Stimulated activated CD4-positive, alpha-beta T cell treated with anti-CD3 and anti-CD28 coated beads, Interleukin-12 subunit alpha, Interleukin-12 subunit beta, amount 100 ng/mL, for 48 hours (primary cell): ENCODE measurements around the gene MEGF10.
"Not testable (repeated sequence)": the region's sequence is repeated elsewhere in the genome, so short reads cannot be mapped to it uniquely, and the experiment has no call there.

ENCODE experiments used
- DNase-seq, 3 donors: peaks; one replicate each; pipeline ENCODE4 v3.0.0-alpha.2; 2020; ENCODE audit warnings: low read depth in 2 of 3, low spot score in 1 of 3

Gene MEGF10

GRCh38 chr5:127297348-127298035 is 6.9 kb downstream of the MEGF10 start:
- no peak for DNase-seq

- DNase-seq, result no peak
These were observed 7.4 kb downstream of the MEGF10 start for GRCh38 chr5:127298036-127298429.

GRCh38 chr5:127298656-127299055 is 8.1 kb downstream of the MEGF10 start:
- no peak for DNase-seq

GRCh38 chr5:127299678-127300077 is 9.1 kb downstream of the MEGF10 start:
- DNase-seq, result no peak

GRCh38 chr5:127302509-127302908 is 11.9 kb downstream of the MEGF10 start:
- DNase-seq, result no peak

- DNase-seq, result no peak
These were observed 12.8 kb downstream of the MEGF10 start for GRCh38 chr5:127303404-127303803.

GRCh38 chr5:127305493-127305892 is 14.9 kb downstream of the MEGF10 start:
- DNase-seq, result no peak

GRCh38 chr5:127306036-127306435 is 15.4 kb downstream of the MEGF10 start:
- DNase-seq, result no peak

- no peak for DNase-seq
These were observed 16.1 kb downstream of the MEGF10 start for GRCh38 chr5:127306647-127307046.

GRCh38 chr5:127307868-127308267 is 17.3 kb downstream of the MEGF10 start:
- no peak for DNase-seq

GRCh38 chr5:127308325-127308724 is 17.7 kb downstream of the MEGF10 start:
- DNase-seq, result not testable (repeated sequence)

- no peak for DNase-seq
These were observed 18.3 kb downstream of the MEGF10 start for GRCh38 chr5:127308945-127309344.

- no peak for DNase-seq
These were observed 20.8 kb downstream of the MEGF10 start for GRCh38 chr5:127311349-127311748.

GRCh38 chr5:127311781-127312525 is 21.4 kb downstream of the MEGF10 start:
- DNase-seq, result no peak

- no peak for DNase-seq
These were observed 22.8 kb downstream of the MEGF10 start for GRCh38 chr5:127313379-127313778.

GRCh38 chr5:127313847-127314473 is 23.4 kb downstream of the MEGF10 start:
- peak; percentile 41 to 73 (median 45) for DNase-seq

- no peak for DNase-seq
These were observed 25.4 kb downstream of the MEGF10 start for GRCh38 chr5:127316011-127316410.

- not testable (repeated sequence) for DNase-seq
These were observed 26.8 kb downstream of the MEGF10 start for GRCh38 chr5:127317385-127317784.

- DNase-seq, result no peak
These were observed 29.7 kb downstream of the MEGF10 start for GRCh38 chr5:127320032-127320965.

- no peak for DNase-seq
These were observed 30.9 kb downstream of the MEGF10 start for GRCh38 chr5:127321465-127321864.

GRCh38 chr5:127322403-127322802 is 31.8 kb downstream of the MEGF10 start:
- no peak for DNase-seq
